Fibroblast of skin of right quadriceps (primary cell): ENCODE measurements around the gene PPP2R2B.

Source experiments
- DNase-seq: peaks from one replicate; pipeline ENCODE4 v3.0.0-alpha.2; 2013

Gene PPP2R2B

DNA sequence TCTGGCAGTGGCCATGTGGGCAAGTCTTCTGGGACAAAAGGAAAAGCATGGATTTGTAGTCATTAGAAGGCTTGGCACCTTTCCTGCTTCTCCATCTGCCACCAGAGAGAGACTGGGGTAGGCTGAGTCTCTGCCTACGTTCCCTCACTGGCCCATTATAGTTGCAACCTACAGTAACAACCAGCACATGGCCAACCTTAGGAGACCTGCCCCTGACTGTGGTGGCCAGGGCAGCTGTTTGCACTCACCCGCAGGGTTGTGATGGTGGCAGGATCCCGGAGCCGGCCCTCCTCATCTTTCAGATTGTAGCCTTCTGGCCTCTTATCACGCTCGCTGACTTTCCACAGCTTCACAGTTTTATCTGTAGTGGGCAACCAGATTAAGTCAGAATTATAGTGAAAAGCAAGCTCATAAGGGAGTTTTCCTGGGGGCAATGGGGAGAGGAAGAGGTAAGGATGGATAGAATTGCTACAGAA lies 187.6 kb downstream of the PPP2R2B start:
- no peak for DNase-seq

DNA sequence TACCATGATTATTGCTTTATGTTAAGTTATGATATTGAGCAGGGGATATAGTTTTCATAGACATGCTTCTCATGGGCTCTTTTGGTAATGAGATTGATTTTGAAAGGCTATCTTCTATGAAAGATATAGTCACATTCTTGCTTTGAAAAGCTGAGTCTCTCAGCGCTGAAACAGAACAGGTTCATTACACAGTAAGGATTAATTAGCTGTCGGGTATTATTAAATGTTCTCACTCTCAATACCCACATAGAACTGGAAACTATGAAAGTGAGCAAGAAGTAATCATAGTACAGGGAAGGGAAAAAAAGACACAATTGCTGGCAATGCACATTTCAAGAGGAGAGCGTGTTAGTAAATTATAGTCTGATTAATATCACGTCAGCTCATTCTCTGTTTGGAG lies 190.9 kb downstream of the PPP2R2B start:
- DNase-seq = no peak

DNA sequence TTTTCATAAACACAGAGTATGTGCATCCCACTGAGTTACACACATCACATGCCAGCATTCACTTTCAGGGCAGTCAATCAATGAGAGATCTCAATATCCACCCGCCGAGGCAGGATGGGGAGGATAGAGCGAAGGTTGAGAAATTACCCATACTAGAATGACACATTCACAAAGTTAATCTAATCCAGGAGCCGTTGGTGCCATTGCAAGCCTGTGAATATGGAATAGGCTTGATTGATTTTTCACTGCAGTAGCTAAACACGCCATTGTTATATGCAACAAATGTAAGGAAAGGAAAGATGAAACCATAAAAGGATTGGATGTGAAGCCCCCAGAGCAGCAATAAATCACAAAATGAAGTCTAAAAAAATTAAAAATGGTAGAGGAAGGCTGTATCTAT lies 194.7 kb downstream of the PPP2R2B start:
- no peak for DNase-seq

DNA sequence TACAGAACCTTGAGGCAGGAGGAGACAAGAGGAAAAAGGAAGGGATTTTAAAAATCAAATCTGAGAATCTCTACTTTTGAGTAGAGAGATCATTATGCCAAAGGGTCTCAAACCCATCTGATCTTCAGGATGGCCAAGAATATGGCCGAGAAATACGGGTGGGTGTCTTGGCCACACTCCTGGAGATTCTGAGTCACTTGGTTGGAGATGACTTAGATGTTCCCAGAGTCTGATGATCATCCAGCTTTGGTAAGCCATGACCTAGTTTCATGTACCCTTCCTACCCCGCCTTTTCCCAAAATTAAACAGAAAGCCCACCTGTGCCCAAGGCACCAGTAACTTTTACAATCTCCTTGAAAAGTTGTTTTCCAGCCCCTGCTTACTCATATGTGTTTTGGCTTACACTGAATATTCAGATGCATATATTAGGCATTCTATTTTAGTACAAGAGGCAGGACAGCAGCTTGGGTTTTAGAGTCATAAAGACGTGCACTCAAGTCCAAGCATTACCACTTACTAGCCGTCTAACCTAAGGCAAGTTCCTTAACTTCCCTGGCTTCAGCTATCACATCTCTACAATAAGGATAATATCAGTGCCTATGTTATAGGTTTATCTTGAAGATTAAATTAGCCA lies 195.5 kb downstream of the PPP2R2B start:
- no peak for DNase-seq

DNA sequence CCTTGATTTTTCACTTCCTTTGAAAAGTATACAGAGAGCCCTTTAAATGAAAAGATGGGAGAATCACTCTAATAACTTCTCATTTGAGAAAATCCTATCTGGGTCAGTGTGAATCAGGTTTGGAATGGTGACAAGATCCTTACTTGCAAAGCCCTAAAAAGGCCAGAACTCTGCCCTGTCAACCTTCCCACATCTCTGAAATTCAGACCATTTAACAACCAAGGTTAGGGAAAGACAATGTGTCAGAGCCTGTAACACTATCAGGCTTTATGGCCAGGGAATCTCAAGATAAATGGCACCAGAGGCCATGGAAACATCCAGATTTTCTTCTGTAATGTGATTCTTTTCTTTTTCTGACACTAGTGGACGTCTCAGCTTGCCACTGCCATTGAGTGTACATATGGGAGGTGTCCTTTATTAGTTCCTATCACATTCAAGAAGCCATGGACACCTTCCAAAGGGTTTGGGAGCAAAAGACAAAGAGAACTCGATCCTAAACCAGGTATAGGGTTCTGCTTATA lies 196.9 kb downstream of the PPP2R2B start:
- DNase-seq = no peak

DNA sequence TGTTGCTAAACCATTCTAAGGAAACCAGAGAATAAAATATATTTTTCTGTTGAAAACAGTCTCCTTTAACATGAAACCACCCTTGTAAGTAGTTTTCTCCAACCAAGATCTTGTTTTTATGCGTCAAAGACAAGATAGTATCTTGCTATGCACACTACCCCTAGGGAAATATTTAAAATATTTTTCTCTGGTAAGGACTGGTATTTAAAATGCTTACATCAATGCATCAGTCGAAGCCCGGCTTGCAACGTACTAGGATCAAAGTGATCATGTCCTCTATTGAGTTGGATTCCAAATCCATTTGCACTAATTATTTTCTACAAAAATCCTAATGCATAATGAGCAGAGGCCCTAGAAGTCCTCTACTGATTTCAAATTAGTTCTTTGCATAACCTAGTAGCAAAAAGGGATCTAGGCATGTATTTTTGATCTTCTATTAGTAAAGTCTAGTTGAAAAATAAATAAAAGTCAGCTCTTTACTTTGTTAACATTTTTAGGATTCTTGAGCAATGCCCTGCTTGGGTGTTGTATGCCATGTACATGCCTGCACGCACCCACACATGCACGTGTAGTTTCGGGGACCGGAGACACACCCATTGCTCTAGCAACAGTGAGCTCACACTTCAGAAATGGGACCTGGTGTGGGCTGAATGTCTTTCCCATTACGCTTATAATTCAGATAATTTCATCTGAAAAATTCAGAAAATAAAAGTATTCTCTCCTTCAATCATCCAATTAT lies 197.5 kb downstream of the PPP2R2B start:
- DNase-seq = no peak

DNA sequence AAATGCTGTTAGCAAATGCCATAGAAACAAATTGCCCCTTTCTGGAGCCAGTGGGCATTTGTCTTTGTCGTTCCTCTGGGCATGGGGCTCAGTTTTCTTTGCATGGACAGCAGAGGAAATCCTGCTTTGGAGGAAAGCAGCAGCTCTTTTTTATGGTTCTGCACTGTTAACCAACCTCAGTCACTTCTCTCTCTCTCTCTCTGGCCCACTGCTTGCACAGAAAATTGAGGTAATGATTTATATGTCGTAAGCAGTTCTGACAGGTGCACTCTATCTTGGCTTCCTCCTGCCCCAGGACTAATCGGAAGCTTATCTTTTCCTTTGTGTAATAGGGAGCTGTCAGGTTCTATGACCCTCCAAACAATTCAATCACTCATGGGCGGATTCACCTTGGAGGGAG lies 202.9 kb downstream of the PPP2R2B start:
- DNase-seq = no peak

DNA sequence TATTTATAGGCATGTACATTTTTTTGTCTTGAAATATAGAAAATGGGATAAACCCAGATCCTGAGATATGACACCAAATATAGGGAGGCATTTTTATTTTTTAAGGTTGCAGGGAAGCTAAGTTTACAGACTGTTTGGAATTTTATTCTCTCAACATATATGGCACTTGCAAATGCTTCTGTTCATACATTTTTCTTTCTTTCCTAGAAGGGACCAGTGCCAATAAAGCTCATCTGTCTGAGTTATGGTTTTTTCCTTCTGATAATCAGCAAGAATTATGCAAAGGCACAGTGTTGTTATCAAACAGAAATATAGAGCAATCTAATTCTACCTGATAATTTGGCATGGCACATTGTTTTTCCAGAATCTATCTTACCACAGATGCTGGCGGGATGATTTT lies 205.7 kb downstream of the PPP2R2B start:
- DNase-seq = no peak

DNA sequence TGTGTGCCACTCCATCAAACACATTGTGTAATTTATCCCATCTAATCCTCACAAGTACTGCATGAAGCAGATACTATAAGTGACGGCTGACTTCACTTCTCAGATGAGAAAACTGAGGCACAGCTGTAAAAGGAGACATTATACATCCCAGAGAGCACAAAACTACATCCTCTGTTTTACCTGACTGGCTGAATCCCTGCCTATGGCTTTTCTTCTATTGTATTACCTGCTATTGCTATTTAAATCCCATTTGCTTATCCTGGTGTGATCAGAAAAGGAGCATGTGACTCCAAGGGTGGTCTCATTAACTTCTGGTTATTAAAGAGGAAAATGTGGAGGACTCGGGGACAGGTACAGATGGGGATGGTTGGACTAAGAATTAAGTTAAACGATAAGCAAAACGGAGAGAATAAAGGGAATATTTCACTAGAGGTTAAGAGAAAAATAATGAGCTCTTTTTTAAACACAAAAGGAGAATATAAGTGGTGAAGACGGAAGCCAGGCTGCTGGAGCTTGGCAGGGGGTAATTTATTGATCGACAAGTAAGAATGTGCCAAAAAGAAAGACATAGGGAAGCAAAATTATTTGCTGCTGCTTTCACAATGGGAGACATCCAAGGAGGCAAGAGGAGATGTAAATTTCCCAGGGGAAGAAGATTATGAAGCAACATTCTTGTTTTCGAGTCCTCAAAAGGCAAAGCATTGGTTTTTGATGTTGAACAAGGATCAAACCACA lies 206.8 kb downstream of the PPP2R2B start:
- DNase-seq = no peak

DNA sequence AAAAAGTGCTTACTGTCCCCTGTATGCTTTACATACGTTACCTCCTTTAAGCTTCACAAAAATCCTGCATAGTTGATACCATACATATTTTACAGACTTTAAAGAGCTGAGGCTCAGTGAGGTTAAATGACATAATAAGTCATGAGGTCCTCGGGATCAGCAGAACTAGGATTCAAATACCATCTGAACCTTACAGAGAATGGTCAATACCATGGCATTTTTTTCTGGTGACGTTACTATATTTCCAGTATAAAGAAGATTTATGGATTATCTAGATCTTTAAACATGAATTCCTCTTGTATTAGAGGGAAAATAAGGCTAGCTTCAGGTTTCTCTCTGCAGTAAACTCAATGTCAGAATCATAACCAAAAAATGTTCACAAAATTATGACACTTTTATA lies 208.9 kb downstream of the PPP2R2B start:
- no peak for DNase-seq

DNA sequence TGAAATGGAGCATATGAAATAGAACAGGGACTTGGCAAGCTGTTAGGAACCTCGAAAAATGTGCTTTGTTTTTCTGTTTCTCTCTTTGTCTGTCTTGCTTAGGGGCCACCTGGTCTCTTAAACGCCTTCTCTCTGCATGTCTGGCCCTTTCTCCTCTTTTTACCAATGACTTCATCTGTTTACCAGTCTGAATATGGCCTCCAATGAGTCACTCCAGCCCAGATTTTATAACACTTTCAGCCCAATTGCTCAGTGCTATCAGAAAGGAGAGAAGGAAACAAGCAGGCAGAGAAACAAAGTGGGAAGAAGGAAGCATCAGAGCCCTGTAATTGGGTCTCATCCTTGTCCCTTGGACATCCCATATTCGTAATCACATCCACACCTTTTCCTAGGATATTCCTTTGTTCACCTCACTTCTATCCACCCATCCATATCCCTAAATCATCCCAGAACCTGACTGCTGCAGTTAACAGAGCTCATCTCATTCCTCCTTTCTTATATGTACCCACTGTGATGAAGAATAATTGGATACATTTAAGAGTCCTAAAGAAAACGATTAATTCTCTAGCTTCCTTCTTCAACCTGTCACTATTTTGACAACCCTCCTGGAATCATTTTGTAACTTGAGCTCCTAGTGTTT lies 210.8 kb downstream of the PPP2R2B start:
- DNase-seq = no peak

DNA sequence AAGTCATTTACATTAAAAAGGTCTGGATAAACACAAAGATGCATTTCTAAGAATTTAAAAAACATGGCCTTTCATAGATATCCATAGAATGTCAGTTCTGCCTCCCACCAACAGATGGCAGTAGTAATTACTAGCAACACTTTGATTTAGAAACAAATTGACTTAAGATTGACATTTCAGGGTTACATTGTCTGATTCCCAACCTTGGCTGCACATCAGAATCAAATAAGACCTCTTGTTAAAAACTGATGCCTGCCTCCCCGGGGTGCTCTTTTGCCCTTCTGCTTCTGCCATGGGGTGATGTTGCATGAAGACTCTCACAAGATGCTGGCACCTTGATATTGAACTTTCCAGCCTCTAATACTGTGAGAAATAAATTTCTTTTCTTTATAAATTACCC lies 216.3 kb downstream of the PPP2R2B start:
- DNase-seq = no peak

DNA sequence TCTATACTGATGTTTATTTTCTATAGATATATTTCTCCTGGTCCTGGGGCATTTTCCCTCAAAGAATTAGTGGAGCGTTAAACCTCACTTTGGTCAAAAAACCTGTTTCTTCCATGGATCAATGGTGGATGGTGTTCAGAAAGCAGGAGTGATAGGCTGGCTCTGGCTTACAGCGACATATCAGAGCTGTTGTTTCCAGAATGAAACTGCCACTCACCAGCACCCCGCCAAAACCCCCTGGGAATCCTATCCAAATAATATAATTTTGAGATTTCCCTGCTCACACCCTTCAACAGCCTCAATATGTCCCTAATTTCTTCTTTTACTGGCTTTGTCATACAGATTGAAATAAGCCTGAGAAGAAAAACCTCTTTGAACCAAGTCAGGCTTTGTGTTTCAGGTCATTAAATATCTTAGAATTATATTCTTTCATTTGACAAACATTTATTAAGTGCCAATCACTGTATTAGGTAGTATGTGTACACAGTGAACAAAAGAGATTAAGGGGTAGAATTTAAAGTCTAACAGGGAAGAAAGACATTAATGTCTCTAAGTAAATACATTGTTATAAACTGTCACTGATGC lies 218.1 kb downstream of the PPP2R2B start:
- DNase-seq = no peak

DNA sequence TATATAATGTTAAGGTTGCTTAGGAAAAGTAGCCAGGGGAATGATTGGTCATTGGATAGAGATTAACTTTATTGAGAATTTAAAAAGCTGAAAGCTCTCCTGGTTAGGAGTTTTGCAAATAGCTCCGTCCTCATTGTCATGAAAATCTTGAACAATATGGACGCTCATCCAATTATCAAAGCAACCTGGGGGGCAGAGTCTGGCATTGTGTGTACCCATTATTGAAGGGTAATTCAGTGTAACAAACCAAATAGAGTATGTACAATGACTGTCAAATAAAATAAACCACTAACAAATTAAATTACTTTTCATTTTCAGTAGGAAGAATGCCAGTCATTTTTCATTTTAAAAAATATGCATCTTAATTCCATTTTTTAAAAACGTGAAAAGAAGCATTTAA lies 218.6 kb downstream of the PPP2R2B start:
- no peak for DNase-seq

DNA sequence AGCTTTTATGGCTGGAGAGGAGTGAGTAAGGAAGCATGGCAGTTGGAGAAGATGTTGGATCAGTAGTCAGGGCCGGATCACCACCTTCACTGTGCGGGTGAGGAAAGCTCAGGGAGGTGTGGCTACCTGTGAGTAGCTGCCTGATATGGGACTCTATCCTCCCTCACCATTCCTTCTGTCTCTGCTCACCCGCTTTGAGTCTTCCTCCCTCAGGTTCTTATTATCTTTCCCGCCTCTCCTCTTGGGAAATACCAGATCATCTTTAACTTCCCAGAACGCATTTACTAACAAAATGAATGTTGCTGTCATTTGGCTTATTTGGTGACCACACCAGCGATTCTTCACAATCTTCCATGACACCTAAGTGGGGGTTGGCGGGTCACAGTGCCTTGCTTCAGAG lies 221.9 kb downstream of the PPP2R2B start:
- DNase-seq = no peak

DNA sequence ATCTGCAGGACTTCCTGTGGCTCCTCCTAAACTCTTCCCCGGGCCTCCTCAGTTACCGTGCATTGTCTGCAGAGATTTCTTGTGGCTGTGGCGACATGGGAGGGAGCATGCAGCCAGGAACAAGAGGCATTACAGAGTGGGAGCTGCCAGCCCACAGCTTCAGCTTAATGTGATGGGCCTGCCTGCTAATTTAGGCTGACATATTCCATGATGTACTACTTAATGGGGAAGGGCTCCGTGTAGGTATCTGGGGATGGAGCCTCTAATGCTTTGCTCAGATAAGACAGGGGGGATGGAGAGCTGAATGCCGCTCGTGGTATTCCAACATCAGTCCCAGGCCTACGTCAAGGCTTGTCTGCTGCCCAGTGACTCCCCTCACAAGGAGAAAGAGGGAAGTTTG lies 225.0 kb downstream of the PPP2R2B start:
- DNase-seq = no peak

DNA sequence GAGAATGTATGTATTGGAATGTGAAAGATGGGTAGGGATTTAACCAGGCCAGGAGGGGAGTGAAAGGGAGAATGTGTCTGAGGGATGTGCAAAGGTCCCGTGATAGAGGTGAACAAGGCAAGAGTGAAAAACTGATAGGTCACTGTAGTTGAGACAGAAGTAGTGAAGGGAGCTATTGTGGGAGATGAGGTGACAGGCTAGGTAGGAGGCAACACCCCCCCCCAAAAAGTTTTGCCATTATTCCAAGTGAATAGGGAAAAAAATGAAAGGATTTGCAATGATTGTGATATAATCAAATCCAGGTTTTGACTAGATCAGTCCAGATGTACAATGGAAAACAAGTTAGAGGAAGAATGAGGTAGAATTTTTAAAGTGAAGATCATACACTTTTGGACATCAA lies 226.0 kb downstream of the PPP2R2B start:
- no peak for DNase-seq

DNA sequence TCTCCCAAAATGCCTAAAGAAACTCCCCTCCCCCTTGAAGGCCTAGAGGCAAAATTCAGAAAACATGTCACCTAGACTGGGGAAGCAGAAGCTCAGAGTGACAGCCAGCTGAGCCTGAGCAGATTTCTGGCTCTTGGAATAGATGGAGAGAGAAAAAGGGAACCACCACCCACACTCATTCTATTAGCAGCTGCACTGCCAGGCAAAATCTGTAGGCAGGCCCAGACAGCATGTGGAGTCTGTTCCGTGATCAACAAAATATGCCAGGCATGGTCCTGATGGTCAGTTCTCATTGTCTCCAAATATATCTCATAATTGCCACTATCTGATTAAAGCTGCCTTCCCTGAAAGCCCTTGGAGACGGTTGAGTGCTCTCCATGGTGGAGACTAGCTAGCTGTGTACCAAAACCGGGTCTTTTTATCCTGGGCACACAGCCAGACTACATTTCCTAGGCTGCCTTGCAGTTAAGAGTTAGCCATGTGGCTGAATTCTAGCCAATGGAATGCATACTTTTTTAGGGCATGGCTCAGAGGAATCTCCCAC lies 230.8 kb downstream of the PPP2R2B start:
- DNase-seq = no peak

DNA sequence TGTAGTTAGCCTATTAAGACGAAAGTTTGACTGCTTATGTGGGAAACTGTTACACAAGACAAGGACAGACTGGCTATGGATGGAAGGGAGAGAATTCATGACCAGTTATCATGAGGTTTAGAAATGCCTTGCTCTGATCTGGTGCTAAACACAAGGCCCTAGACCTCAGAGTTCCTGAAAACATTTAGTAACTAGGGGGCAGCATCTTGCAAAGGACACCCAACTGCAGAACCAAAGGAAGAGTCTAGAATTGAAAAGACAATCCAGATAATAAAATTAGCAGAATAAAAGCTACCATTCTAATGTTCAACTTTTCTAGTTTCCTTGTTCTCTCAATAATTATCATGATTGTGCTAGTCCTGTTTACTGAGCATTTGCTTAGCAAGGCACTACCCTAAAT lies 232.1 kb downstream of the PPP2R2B start:
- DNase-seq = no peak

DNA sequence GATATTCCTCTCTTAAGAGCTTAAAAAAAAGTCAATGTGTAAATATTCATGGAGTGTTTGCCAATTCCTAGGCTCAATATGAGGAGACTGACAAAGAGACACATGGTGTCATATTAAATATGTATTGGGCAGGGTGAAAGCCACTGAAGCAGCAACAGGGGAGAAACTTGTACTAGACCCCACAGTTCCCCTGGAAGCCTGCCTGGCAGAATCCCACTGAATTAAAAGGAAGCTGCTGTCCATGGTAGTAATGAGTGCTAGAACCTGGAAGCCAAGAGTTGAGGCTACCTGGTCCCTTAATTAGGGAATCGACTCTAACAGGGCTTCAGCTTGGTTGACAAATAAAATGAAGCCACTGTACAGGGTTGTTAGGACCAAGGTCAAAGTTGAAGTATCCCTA lies 233.2 kb downstream of the PPP2R2B start:
- DNase-seq = no peak

DNA sequence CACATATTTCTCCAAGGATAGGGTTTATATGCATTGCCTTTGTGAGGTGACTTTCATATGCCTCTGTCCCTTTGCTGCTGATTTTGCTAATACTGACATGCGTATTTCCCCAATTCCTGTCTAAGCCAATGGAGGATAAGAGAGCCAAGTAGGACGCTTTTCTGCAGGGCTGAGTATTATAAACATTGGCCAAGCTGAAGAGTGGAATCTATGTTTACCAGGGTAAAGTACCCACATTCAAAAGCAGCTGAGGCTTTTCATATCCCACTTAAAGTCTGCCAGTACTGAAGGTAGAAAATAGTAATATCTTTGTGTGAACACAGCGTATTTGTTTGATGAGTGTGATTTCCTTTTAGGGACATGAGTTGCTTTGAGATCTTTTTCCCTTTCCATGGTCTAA lies 233.7 kb downstream of the PPP2R2B start:
- DNase-seq = no peak

DNA sequence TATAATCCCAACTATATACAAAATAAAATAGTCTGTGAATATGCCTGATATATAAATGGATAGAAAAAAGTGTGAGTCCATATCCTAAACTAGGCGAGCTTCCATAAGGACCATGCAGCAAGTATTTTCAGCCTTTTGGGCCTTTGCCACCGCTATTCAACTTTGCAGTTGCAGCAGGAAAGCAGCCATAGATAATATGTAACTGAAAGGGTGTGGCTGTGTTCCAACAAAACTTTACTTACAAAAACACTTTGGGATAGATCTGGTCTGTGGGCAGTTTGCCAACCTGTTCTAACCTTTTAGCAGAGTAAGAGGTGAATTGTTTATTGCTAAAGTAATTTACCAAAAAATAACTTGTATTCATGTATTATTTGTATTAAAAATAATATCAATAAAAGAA lies 234.8 kb downstream of the PPP2R2B start:
- DNase-seq = no peak

DNA sequence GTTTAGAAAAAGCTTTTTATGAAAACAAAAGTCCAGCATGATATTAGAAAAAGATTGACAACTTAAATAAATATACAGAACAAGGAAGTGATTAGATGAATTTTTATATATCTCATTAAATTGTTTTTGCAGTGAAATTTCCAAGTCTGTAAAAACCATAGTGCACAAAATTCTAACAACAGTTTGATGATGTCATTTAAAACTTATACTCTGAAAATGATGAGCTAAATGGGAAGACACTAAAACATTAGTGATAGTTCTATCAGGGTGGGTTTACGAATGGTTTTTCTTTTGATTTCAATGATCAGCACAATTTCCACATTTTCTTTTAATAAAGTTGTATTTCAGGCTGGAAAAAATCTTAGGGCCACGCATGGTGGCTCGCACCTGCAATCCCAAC lies 236.1 kb downstream of the PPP2R2B start:
- DNase-seq = no peak
